Fibroblast of mammary gland (primary cell): Measurements from ENCODE around the gene ZER1.

Source experiments
- DNase-seq: peaks from one replicate; pipeline ENCODE4 v3.0.0-alpha.2; 2010; ENCODE audit warnings: low read depth
- H3K4me3 ChIP-seq: 2 replicates; pipeline ENCODE4 v1.5.1; 2011; ENCODE audit warnings: low read depth, mild to moderate bottlenecking, low read length, moderate library complexity; ENCODE audit not compliant: control insufficient read depth
- TF ChIP-seq, protein P1 (sequence below): conservative IDR thresholded peaks from 2 replicates; pipeline ENCODE4 v1.5.1; 2011; ENCODE audit warnings: low read depth, low read length, inconsistent platforms; ENCODE audit not compliant: control insufficient read depth, insufficient read depth

The ZER1 gene

DNA sequence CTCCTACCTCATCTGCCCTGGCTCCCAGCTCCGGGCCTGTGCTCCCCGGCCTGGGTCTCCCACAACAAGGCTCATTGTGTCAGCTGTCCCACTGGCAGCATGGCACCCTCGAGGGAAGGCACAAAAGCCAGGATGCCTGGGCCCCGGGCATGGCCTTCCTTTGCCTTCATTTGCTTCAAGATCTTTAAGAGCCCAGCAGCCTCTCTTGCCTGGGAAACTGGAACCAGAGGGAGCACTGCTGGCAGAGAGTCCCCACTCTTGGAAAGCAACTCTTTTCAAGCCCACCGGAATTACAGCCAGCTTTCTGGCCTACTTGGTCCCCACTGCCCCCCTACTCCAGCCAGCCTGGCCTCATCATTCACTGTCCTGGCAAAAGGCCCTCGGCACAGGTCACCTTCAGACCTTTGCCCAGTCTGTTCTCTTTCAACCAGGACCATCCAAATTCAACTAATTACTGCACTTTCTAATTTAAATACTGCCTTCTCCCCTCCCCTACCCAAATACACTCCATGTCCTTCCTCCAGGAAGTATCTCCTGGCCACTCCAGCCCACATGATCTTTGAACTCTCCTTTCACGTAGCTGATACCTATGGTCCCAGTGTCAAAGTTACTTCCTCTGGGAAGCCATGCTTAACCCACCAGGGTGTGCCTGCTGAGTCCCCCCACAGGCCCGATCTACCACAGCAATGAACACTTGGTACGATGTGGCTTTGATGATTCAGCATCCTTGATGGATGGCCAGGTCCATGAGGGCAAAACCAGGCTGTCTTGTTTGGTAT, 8.9 kb downstream of the ZER1 start:
- TF ChIP-seq, protein P1, sequence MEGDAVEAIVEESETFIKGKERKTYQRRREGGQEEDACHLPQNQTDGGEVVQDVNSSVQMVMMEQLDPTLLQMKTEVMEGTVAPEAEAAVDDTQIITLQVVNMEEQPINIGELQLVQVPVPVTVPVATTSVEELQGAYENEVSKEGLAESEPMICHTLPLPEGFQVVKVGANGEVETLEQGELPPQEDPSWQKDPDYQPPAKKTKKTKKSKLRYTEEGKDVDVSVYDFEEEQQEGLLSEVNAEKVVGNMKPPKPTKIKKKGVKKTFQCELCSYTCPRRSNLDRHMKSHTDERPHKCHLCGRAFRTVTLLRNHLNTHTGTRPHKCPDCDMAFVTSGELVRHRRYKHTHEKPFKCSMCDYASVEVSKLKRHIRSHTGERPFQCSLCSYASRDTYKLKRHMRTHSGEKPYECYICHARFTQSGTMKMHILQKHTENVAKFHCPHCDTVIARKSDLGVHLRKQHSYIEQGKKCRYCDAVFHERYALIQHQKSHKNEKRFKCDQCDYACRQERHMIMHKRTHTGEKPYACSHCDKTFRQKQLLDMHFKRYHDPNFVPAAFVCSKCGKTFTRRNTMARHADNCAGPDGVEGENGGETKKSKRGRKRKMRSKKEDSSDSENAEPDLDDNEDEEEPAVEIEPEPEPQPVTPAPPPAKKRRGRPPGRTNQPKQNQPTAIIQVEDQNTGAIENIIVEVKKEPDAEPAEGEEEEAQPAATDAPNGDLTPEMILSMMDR, result no peak
- DNase-seq, result peak; percentile 8
- H3K4me3 ChIP-seq, result no peak overlapping the region

DNA sequence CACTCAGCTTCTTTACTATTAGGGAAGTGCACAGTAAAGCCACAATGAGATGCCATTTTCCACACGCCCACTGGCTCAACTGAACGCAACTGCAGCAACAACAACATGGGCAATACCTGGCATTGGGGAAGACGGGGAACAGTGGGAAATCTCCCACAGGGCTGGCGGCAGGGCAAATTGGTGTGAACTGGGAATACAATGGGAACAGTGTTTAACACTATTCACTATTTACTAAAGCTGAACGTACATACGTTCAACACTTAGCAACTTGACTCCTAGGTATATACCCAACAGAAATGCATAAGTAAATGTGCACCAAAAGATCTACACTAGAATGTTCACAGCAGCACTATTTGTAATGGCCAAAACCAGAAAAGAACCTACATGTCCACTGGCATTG, 14.1 kb downstream of the ZER1 start:
- TF ChIP-seq, protein P1, result no peak
- H3K4me3 ChIP-seq, result no peak overlapping the region
- no peak for DNase-seq

DNA sequence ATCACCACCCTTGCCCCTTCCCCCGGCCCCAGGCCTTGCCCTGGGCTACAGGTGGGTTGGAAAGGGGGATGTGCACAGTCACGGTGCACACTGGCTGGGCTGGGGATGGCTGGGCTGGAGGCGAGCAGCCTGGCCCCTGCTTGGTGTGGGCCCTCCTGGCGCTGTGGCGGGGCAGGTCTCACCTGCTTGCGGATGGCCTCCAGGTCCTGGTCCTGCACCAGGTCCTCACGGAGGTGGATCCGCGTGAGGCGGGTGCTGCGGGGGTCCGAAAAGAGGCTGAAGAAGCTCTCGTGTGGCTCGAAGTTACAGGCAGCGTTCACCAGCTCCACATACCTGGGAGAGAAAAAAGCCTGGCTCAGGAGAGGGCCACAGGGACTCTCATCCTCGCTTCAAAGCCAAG, 18.1 kb downstream of the ZER1 start:
- TF ChIP-seq, protein P1, result no peak
- H3K4me3 ChIP-seq, result no peak overlapping the region
- DNase-seq, result no peak

DNA sequence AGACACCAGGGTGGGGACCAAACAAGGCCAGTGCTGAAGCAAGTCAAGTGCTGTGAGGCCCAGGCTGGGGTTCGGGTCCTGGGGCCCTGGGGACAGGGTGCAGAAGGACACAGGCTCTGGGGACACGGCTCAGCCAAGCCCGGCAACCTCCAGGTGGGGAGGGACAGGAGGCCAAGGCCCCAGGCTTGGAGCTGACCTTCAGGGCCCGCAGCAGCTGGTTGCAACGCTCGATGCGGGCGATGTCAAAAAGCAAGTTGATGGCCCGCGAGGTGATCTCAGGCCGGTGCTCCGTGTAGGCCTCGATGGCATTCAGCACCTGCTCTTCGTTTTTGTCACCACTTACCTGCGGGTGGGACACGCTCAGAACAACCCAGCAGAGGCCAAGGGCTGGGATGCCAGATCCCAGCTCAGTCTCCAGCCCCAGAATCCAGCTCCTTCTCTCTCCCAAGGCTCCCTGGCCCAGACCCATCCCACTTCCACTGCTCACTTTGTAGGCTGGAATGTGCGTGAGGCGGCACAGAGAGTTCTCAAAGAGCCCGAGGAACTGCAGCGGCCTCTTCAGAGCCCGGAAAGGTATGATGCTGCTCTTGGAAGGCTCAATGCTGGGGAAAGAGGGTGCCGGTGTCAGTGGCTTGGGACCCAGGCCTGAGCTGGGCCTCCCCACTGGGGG, 20.7 kb downstream of the ZER1 start:
- no peak overlapping the region for H3K4me3 ChIP-seq
- no peak for DNase-seq
- TF ChIP-seq, protein P1, result no peak

DNA sequence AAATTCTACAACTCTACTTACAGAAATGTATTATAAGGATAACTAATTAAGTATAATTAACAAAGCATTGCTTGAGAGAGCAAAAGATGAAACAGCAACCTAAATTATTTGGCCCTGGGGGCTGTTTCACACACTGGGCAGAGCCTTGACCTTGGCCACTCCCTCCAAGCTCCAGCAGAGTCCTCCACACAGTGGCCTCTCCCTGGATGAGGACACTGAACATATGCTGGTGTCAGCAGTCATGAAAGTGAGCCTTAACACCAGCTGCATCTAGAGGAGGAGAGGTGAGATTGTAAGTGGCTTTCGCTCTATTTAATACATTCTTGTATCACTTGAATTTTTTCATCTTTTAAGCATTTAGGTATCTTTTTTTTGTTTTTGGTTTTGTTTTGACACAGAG, 24.5 kb downstream of the ZER1 start:
- TF ChIP-seq, protein P1, result no peak
- H3K4me3 ChIP-seq, result no peak overlapping the region
- DNase-seq, result no peak

DNA sequence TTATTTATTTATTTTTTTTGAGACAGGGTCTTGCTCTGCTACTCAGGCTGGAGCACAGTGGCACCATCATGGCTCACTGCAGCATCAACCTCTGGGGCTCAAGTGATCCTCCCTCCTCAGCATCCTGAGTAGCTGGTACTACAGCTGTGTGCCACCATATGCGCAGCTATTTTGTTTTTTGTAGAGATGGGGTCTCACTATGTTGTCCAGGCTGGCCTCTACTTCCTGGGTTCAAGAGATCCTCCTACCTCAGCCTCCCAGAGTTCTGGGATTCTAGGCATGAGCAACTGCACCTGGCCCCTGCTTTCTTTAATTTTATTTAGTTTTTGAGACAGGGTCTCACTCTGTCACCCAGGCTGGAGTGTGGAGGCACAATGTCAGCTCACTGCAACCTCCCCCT, 28.3 kb downstream of the ZER1 start:
- no peak overlapping the region for H3K4me3 ChIP-seq
- TF ChIP-seq, protein P1, result no peak
- no peak for DNase-seq
